HEK293 (cell line): ENCODE data around the gene CTDSP2.

Source experiments
- GLIS2 ChIP-seq: fragments of 450-650 bp; formaldehyde crosslinking; IDR thresholded peaks from 2 replicates; pipeline ENCODE4 v1.5.1; 2016; ENCODE audit warnings: missing biosample characterization, missing genetic modification characterization
- HOXA7 ChIP-seq: sonication (generic); formaldehyde crosslinking; IDR thresholded peaks from 2 replicates; pipeline ENCODE4 v1.8.1; 2022; ENCODE audit warnings: missing genetic modification reagents, borderline replicate concordance
- KLF1 ChIP-seq: fragments of 450-650 bp; formaldehyde crosslinking; IDR thresholded peaks from 2 replicates; pipeline ENCODE4 v1.5.1; 2016; ENCODE audit warnings: missing biosample characterization, missing genetic modification characterization
- KLF10 ChIP-seq: fragments of 450-650 bp; IDR thresholded peaks from 2 replicates; pipeline ENCODE4 v1.5.1; 2018; ENCODE audit warnings: missing biosample characterization, mild to moderate bottlenecking, missing genetic modification characterization
- KLF7 ChIP-seq: fragments of 450-650 bp; formaldehyde crosslinking; IDR thresholded peaks from 2 replicates; pipeline ENCODE4 v1.5.1; 2016; ENCODE audit warnings: missing biosample characterization, missing genetic modification characterization, borderline replicate concordance
- KLF8 ChIP-seq: fragments of 450-650 bp; formaldehyde crosslinking; IDR thresholded peaks from 2 replicates; pipeline ENCODE4 v1.5.1; 2016; ENCODE audit warnings: missing biosample characterization, missing genetic modification characterization
- MZF1 ChIP-seq: fragments of 450-650 bp; formaldehyde crosslinking; IDR thresholded peaks from 2 replicates; pipeline ENCODE4 v1.5.1; 2017; ENCODE audit warnings: missing biosample characterization, missing genetic modification characterization, borderline replicate concordance
- OVOL3 ChIP-seq: fragments of 450-650 bp; formaldehyde crosslinking; IDR thresholded peaks from 2 replicates; pipeline ENCODE4 v1.5.1; 2016; ENCODE audit warnings: missing biosample characterization, missing genetic modification characterization
- REPIN1 ChIP-seq: fragments of 450-650 bp; formaldehyde crosslinking; IDR thresholded peaks from 2 replicates; pipeline ENCODE4 v1.5.1; 2017; ENCODE audit warnings: missing biosample characterization, missing genetic modification characterization, low read depth
- SALL2 ChIP-seq: fragments of 450-650 bp; formaldehyde crosslinking; IDR thresholded peaks from 2 replicates; pipeline ENCODE4 v1.5.0; 2017; ENCODE audit warnings: missing biosample characterization, mild to moderate bottlenecking, missing genetic modification characterization, borderline replicate concordance
- SCRT2 ChIP-seq: fragments of 450-650 bp; formaldehyde crosslinking; IDR thresholded peaks from 2 replicates; pipeline ENCODE4 v1.5.1; 2016; ENCODE audit warnings: missing biosample characterization, missing genetic modification characterization
- TRIM28 ChIP-seq: IDR thresholded peaks from 2 replicates; pipeline ENCODE4 v1.6.1; 2011; ENCODE audit warnings: low read length, control low read depth, borderline replicate concordance
- WT1 ChIP-seq: fragments of 450-650 bp; formaldehyde crosslinking; IDR thresholded peaks from 2 replicates; pipeline ENCODE4 v1.5.1; 2016; ENCODE audit warnings: missing biosample characterization, missing genetic modification characterization
- ZBTB48 ChIP-seq: fragments of 450-650 bp; formaldehyde crosslinking; IDR thresholded peaks from 2 replicates; pipeline ENCODE4 v1.5.1; 2016; ENCODE audit warnings: missing biosample characterization, missing genetic modification characterization
- ZBTB8A ChIP-seq: fragments of 450-650 bp; formaldehyde crosslinking; IDR thresholded peaks from 2 replicates; pipeline ENCODE4 v1.5.1; 2016; ENCODE audit warnings: missing biosample characterization, missing genetic modification characterization
- ZNF292 ChIP-seq: fragments of 450-650 bp; formaldehyde crosslinking; IDR thresholded peaks from 2 replicates; pipeline ENCODE4 v1.5.1; 2016; ENCODE audit warnings: low read depth, missing biosample characterization, missing genetic modification characterization, borderline replicate concordance
- ZNF423 ChIP-seq: fragments of 450-650 bp; formaldehyde crosslinking; IDR thresholded peaks from 2 replicates; pipeline ENCODE4 v1.5.1; 2016; ENCODE audit warnings: missing biosample characterization, missing genetic modification characterization
- ZNF449 ChIP-seq: fragments of 450-650 bp; formaldehyde crosslinking; IDR thresholded peaks from 2 replicates; pipeline ENCODE4 v1.5.1; 2017; ENCODE audit warnings: missing biosample characterization, mild to moderate bottlenecking, missing genetic modification characterization, moderate library complexity
- TF ChIP-seq, protein P1 (sequence below): fragments of 450-650 bp; formaldehyde crosslinking; IDR thresholded peaks from 2 replicates; pipeline ENCODE4 v1.5.1; 2016; ENCODE audit warnings: missing biosample characterization, missing genetic modification characterization
- TF ChIP-seq, protein P2 (sequence below): fragments of 450-650 bp; IDR thresholded peaks from 2 replicates; pipeline ENCODE4 v1.5.1; 2018; ENCODE audit warnings: missing biosample characterization, mild to moderate bottlenecking, missing genetic modification characterization
- TF ChIP-seq, protein P3 (sequence below): fragments of 450-650 bp; formaldehyde crosslinking; IDR thresholded peaks from 2 replicates; pipeline ENCODE4 v1.5.1; 2016; ENCODE audit warnings: missing biosample characterization, missing genetic modification characterization
- TF ChIP-seq, protein P4 (sequence below): fragments of 450-650 bp; formaldehyde crosslinking; IDR thresholded peaks from 2 replicates; pipeline ENCODE4 v1.5.1; 2016; ENCODE audit warnings: missing biosample characterization, missing genetic modification characterization
- TF ChIP-seq, protein P5 (sequence below): fragments of 450-650 bp; formaldehyde crosslinking; IDR thresholded peaks from 2 replicates; pipeline ENCODE4 v1.5.1; 2016; ENCODE audit warnings: missing biosample characterization, missing genetic modification characterization
- TF ChIP-seq, protein P6 (sequence below): fragments of 450-650 bp; formaldehyde crosslinking; IDR thresholded peaks from 2 replicates; pipeline ENCODE4 v1.5.1; 2016; ENCODE audit warnings: missing biosample characterization, missing genetic modification characterization

CTDSP2 gene

GRCh38 chr12:57771873-57772428 is 74.6 kb downstream of the CTDSP2 start, which contains the start of gene METTL1 (continued):
- TF ChIP-seq REPIN1 (tag by site-specific recombination) = no peak; the same call in 1 of the 2 replicates
- TF ChIP-seq WT1 (tag by site-specific recombination) = peak; percentile 95
- TF ChIP-seq, protein P1, sequence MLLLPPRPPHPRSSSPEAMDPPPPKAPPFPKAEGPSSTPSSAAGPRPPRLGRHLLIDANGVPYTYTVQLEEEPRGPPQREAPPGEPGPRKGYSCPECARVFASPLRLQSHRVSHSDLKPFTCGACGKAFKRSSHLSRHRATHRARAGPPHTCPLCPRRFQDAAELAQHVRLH = peak; percentile 83; the same call in 1 of the 2 replicates
- TF ChIP-seq, protein P2, sequence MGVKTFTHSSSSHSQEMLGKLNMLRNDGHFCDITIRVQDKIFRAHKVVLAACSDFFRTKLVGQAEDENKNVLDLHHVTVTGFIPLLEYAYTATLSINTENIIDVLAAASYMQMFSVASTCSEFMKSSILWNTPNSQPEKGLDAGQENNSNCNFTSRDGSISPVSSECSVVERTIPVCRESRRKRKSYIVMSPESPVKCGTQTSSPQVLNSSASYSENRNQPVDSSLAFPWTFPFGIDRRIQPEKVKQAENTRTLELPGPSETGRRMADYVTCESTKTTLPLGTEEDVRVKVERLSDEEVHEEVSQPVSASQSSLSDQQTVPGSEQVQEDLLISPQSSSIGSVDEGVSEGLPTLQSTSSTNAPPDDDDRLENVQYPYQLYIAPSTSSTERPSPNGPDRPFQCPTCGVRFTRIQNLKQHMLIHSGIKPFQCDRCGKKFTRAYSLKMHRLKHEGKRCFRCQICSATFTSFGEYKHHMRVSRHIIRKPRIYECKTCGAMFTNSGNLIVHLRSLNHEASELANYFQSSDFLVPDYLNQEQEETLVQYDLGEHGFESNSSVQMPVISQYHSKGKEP (tag by site-specific recombination) = peak; percentile 35; the same call in 1 of the 2 replicates
- TF ChIP-seq ZNF423 (tag by site-specific recombination) = peak; percentile 8; the same call in 1 of the 2 replicates
- no peak for TF ChIP-seq HOXA7 (CRISPR knock-in tag)
- TF ChIP-seq, protein P3, sequence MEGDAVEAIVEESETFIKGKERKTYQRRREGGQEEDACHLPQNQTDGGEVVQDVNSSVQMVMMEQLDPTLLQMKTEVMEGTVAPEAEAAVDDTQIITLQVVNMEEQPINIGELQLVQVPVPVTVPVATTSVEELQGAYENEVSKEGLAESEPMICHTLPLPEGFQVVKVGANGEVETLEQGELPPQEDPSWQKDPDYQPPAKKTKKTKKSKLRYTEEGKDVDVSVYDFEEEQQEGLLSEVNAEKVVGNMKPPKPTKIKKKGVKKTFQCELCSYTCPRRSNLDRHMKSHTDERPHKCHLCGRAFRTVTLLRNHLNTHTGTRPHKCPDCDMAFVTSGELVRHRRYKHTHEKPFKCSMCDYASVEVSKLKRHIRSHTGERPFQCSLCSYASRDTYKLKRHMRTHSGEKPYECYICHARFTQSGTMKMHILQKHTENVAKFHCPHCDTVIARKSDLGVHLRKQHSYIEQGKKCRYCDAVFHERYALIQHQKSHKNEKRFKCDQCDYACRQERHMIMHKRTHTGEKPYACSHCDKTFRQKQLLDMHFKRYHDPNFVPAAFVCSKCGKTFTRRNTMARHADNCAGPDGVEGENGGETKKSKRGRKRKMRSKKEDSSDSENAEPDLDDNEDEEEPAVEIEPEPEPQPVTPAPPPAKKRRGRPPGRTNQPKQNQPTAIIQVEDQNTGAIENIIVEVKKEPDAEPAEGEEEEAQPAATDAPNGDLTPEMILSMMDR = peak; percentile 66; the same call in 1 of the 2 replicates
- no peak for TF ChIP-seq ZNF292
- peak; percentile 77 for TF ChIP-seq GLIS2
- TF ChIP-seq, protein P4, sequence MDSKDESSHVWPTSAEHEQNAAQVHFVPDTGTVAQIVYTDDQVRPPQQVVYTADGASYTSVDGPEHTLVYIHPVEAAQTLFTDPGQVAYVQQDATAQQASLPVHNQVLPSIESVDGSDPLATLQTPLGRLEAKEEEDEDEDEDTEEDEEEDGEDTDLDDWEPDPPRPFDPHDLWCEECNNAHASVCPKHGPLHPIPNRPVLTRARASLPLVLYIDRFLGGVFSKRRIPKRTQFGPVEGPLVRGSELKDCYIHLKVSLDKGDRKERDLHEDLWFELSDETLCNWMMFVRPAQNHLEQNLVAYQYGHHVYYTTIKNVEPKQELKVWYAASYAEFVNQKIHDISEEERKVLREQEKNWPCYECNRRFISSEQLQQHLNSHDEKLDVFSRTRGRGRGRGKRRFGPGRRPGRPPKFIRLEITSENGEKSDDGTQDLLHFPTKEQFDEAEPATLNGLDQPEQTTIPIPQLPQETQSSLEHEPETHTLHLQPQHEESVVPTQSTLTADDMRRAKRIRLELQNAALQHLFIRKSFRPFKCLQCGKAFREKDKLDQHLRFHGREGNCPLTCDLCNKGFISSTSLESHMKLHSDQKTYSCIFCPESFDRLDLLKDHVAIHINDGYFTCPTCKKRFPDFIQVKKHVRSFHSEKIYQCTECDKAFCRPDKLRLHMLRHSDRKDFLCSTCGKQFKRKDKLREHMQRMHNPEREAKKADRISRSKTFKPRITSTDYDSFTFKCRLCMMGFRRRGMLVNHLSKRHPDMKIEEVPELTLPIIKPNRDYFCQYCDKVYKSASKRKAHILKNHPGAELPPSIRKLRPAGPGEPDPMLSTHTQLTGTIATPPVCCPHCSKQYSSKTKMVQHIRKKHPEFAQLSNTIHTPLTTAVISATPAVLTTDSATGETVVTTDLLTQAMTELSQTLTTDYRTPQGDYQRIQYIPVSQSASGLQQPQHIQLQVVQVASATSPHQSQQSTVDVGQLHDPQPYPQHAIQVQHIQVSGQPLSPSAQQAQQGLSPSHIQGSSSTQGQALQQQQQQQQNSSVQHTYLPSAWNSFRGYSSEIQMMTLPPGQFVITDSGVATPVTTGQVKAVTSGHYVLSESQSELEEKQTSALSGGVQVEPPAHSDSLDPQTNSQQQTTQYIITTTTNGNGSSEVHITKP (tag by site-specific recombination) = 0 out of 2 replicates have a peak, but pooled peaks have one; percentile 57
- peak; percentile 58 for TF ChIP-seq KLF1 (tag by site-specific recombination)
- TF ChIP-seq ZBTB48 = peak; percentile 96
- peak; percentile 26 for TF ChIP-seq KLF7
- TF ChIP-seq, protein P5, sequence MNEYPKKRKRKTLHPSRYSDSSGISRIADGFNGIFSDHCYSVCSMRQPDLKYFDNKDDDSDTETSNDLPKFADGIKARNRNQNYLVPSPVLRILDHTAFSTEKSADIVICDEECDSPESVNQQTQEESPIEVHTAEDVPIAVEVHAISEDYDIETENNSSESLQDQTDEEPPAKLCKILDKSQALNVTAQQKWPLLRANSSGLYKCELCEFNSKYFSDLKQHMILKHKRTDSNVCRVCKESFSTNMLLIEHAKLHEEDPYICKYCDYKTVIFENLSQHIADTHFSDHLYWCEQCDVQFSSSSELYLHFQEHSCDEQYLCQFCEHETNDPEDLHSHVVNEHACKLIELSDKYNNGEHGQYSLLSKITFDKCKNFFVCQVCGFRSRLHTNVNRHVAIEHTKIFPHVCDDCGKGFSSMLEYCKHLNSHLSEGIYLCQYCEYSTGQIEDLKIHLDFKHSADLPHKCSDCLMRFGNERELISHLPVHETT (tag by site-specific recombination) = peak; percentile 94
- TF ChIP-seq ZNF449 = peak; percentile 97
- peak; percentile 83 for TF ChIP-seq OVOL3
- TF ChIP-seq MZF1 = 0 out of 2 replicates have a peak, but pooled peaks have one; percentile 12
- TF ChIP-seq, protein P6, sequence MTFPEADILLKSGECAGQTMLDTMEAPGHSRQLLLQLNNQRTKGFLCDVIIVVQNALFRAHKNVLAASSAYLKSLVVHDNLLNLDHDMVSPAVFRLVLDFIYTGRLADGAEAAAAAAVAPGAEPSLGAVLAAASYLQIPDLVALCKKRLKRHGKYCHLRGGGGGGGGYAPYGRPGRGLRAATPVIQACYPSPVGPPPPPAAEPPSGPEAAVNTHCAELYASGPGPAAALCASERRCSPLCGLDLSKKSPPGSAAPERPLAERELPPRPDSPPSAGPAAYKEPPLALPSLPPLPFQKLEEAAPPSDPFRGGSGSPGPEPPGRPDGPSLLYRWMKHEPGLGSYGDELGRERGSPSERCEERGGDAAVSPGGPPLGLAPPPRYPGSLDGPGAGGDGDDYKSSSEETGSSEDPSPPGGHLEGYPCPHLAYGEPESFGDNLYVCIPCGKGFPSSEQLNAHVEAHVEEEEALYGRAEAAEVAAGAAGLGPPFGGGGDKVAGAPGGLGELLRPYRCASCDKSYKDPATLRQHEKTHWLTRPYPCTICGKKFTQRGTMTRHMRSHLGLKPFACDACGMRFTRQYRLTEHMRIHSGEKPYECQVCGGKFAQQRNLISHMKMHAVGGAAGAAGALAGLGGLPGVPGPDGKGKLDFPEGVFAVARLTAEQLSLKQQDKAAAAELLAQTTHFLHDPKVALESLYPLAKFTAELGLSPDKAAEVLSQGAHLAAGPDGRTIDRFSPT (tag by site-specific recombination) = peak; percentile 70; the same call in 1 of the 2 replicates
- TF ChIP-seq KLF8 (tag by site-specific recombination) = peak; percentile 89
- TF ChIP-seq SALL2 (tag by site-specific recombination) = no peak
- TF ChIP-seq SCRT2 (tag by site-specific recombination) = peak; percentile 80
- TF ChIP-seq ZBTB8A (tag by site-specific recombination) = peak; percentile 90
- TF ChIP-seq TRIM28 = peak; percentile 75; the same call in 1 of the 2 replicates
- TF ChIP-seq KLF10 (tag by site-specific recombination) = peak; percentile 90
